OCI-LY1 (cell line): ENCODE data around the gene C21orf91.

Source experiments
- EZH2 ChIP-seq: fragments of 200-600 bp; sonication (generic), shearing (Covaris generic); IDR thresholded peaks from 2 replicates; pipeline ENCODE4 v1.8.0; 2017; ENCODE audit warnings: borderline replicate concordance, mixed run types, mild to moderate bottlenecking, antibody characterized with exemption, low read length, moderate library complexity, mixed read lengths
- TF ChIP-seq, protein P1 (sequence below): fragments of 200-600 bp; sonication (generic), shearing (Covaris generic); IDR thresholded peaks from 2 replicates; pipeline ENCODE4 v1.5.1; 2017; ENCODE audit warnings: mild to moderate bottlenecking, antibody characterized with exemption, low read length, moderate library complexity, mixed read lengths

DNA sequence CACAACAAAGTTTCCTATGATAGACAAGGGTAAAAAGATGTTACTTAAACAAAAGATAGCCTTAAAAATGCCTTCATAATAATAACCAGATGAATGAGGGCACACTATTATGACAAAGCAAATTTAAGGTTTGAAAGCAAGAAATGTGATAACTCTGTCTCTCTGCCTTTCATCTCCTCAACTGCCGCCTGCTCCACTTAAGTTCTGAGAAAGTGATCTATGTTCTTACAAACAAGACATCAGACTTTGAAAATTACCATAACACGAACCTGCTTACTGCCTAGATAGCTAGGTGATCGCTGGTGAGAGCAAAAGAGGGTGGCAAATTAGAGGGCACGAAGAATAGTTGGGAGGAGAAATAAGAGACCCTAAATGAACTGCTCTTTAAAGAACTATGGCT is 13.2 kb downstream of the C21orf91 start:
- TF ChIP-seq, protein P1, sequence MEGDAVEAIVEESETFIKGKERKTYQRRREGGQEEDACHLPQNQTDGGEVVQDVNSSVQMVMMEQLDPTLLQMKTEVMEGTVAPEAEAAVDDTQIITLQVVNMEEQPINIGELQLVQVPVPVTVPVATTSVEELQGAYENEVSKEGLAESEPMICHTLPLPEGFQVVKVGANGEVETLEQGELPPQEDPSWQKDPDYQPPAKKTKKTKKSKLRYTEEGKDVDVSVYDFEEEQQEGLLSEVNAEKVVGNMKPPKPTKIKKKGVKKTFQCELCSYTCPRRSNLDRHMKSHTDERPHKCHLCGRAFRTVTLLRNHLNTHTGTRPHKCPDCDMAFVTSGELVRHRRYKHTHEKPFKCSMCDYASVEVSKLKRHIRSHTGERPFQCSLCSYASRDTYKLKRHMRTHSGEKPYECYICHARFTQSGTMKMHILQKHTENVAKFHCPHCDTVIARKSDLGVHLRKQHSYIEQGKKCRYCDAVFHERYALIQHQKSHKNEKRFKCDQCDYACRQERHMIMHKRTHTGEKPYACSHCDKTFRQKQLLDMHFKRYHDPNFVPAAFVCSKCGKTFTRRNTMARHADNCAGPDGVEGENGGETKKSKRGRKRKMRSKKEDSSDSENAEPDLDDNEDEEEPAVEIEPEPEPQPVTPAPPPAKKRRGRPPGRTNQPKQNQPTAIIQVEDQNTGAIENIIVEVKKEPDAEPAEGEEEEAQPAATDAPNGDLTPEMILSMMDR = no peak
- no peak for TF ChIP-seq EZH2
